ENCODE data around the gene SLC38A10. TPM values are rescaled to one million over a fixed set of nuclear protein-coding genes. Genes with fewer than 3 reads are reported as not detected.

The SLC38A10 gene
- total and polyA plus RNA-seq, 2 of the 13 experiments (the other 11 are each of a cell fraction or from before 2014, with no cell fraction given) = 23.4 to 55.8 TPM

DNA sequence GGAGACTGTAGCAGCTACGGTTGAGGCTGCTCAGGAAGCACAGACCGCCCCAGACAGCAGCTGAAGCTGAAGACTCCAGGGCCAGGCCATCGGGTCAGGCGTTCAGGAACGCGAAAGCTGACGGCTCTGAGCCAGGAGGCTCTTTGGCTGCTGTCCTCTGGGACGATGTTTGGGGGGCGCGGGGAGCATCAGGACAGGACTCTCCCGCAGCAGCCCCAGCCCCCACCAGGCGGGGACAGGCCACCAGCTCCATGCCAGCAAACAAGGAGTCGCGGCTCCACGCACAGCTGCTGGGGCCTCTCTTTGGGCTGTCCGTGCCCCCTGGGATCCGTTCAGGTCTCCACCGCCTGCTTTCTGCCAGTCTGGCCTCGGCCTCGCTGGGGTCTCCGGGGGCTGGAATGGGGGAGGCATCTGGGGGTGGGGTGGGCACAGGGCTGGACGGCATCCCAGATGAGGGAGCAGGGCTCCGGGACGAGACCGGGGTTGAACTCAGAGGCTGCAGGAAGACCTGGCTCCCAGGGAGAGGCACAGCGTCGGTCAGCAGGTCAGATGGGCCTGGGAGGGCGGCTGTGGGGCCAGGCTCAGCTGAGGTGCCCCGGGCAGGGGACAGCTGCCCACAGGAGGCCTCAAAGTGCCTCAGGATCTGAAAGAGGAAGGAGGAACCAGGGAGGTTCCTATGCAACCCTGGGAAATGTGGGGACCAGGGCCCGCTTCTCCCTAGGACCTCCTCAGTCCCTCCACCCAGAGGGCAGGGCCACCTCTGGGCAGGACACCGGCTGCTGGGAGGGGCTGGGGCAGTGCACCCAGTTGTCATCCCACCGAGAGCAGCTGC lies 66.1 kb downstream of the SLC38A10 start:
- Histone ChIP-seq H3K27me3 (ENCODE audit: control insufficient read depth in 1 of 2, insufficient read depth in 2 of 2, low read length in 2 of 2) (no peaks in the 10 kb centered on the region), H3K4me2 (ENCODE audit: low read depth, low read length) (no peak overlapping the region), H3K9me3 (ENCODE audit: low read length) (no peaks in the 10 kb centered on the region), H4K20me1 (ENCODE audit: insufficient read depth, low read length) (no peaks in the 10 kb centered on the region), H3K36me3 (replicated peaks in 1 of 2; ENCODE audit: control insufficient read depth in 1 of 2, insufficient read depth in 2 of 2, low read length in 2 of 2) (peaks cover 25 to 32% of the 10 kb centered on the region in 2 experiments; a peak in 4 of 5 replicates), H3K9ac (ENCODE audit: insufficient read depth, low read depth, low read length) (no peak overlapping the region), H3K4me1 (ENCODE audit: insufficient read depth, low read length) (peaks cover 14% of the 10 kb centered on the region), H3K79me2 (ENCODE audit: insufficient read depth, low read length) (no peaks in the 10 kb centered on the region), H2AFZ (ENCODE audit: low read length) (no peak overlapping the region), H3K27ac (ENCODE audit: extremely low read length, insufficient read depth, low read length) (no peak overlapping the region), H3K4me3 (replicated peaks in 1 of 3; ENCODE audit: insufficient read depth in 1 of 3, low read depth in 2 of 3, low read length in 3 of 3) (no peak overlapping the region)
- in situ Hi-C loops (cut with HindIII; ENCODE audit: extremely low pct_ligation_motif_present, low pct_unique_long_range_greater_than_20kb) = loop anchor here (5.0 kb wide), 1 partner anchor 87 kb away; no protein-coding TSS in a partner anchor
- ATAC-seq (no peak), FAIRE-seq (no peak), DNase-seq (ENCODE audit: low spot score) (no peak)
- CTCF ChIA-PET (ENCODE audit: low intra/inter-chr PET ratio, low total read pairs) = no interaction called here
- no TSS peak for BruUV-seq (replicated peaks)
- no peak for TF ChIP-seq MAFF (IDR thresholded peaks at IDR 0.05; ENCODE audit: low read depth, low read length)
- no peak for TF ChIP-seq CBX5 (CRISPR knock-in tag; IDR thresholded peaks at IDR 0.05; ENCODE audit: borderline replicate concordance)
- no peak for TF ChIP-seq NR2C2 (CRISPR knock-in tag; IDR thresholded peaks at IDR 0.05; ENCODE audit: borderline replicate concordance)
- no peak for TF ChIP-seq TEAD3 (CRISPR knock-in tag; optimal IDR thresholded peaks at IDR 0.05; ENCODE audit: borderline replicate concordance)
- no peak for TF ChIP-seq ZBTB40 (IDR thresholded peaks at IDR 0.05)
- TF ChIP-seq ZBTB40 (CRISPR knock-in tag; IDR thresholded peaks at IDR 0.05) = no peak
- no peak for TF ChIP-seq ZIK1 (CRISPR knock-in tag; IDR thresholded peaks at IDR 0.05; ENCODE audit: borderline replicate concordance, low read depth)
- TF ChIP-seq ZNF431 (CRISPR knock-in tag; IDR thresholded peaks at IDR 0.05; ENCODE audit: borderline replicate concordance, low read depth) = no peak
- no peak for TF ChIP-seq ZNF143 (CRISPR knock-in tag; IDR thresholded peaks at IDR 0.05)
- TF ChIP-seq LBX2 (CRISPR knock-in tag; IDR thresholded peaks at IDR 0.05; ENCODE audit: borderline replicate concordance) = no peak
- no peak for TF ChIP-seq TOE1 (CRISPR knock-in tag; IDR thresholded peaks at IDR 0.05)
- no peak for TF ChIP-seq MXI1 (IDR thresholded peaks at IDR 0.05; ENCODE audit: borderline replicate concordance, low read depth, low read length)
- WGBS (ENCODE audit: low lambda C conversion rate) = 95% methylated on average over 22 of the region's 32 CpGs
- intact Hi-C loops (cut with micrococcal nuclease; ENCODE audit: unreplicated experiment) = no loop called here
- POLR2A ChIA-PET = interaction anchor here (2.9 kb wide), 1 partner anchor 10 kb away, joined by 10 read pairs; the partner anchor contains the start of genes NDUFAF8 and TEPSIN

Data from HepG2 (cell line).